ENCODE results near the gene PI4K2B.
"Not testable (repeated sequence)": the region's sequence is repeated elsewhere in the genome, so short reads cannot be mapped to it uniquely, and the experiment has no call there.

PI4K2B gene

GRCh38 chr4:25245181-25245580, 11.3 kb downstream of the PI4K2B start:
- no peak for DNase-seq

DNA sequence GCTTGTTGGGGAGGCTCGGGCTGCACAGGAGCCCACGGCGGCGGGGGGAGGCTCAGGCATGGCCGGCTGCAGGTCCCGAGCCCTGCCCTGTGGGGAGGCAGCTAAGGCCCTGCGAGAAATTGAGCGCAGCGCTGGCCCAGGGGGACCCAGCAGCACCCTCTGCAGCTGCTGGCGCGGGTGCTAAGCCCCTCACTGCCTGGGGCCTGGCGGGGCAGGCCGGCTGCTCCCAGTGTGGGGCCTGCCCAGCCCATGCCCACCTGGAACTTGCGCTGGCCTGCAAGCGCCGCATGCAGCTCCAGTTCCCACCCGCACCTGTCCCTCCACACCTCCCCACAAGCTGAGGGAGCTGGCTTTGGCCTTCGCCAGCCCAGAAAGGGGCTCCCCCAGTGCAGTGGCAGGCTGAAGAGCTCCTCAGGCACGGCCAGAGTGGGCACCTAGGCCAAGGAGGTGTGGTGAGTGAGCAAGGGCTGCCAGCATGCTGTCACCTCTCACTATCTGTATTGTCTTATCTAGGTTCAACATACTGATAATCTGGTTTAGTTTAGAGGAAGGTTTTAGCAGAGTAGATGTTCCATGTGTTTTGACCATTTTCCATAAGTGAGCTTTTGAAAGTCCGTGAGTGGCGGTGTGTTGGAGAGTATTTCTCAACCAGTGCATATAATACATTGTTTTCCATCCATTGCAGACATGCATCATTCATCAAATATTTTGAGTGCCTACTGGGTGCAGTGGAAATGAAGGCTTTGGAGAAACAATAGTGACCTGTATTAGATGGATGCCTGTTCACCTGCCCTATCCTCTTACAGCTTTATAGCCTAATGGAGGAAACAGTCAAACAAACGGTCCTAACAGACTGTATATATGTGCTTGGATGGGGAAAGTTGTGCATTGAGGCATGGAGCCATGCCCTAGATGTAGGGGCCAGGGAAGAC, 13.1 kb downstream of the PI4K2B start:
- no peak for DNase-seq

DNA sequence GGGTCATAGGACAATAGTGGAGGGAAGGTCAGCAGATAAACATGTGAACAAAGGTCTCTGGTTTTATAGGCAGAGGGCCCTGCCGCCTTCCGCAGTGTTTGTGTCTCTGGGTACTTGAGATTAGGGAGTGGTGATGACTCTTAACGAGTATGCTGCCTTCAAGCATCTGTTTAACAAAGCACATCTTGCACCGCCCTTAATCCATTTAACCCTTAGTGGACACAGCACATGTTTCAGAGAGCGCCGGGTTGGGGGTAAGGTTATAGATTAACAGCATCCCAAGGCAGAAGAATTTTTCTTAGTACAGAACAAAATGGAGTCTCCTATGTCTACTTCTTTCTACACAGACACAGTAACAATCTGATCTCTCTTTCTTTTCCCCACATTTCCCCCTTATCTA, 15.0 kb downstream of the PI4K2B start:
- not testable (repeated sequence) for DNase-seq

DNA sequence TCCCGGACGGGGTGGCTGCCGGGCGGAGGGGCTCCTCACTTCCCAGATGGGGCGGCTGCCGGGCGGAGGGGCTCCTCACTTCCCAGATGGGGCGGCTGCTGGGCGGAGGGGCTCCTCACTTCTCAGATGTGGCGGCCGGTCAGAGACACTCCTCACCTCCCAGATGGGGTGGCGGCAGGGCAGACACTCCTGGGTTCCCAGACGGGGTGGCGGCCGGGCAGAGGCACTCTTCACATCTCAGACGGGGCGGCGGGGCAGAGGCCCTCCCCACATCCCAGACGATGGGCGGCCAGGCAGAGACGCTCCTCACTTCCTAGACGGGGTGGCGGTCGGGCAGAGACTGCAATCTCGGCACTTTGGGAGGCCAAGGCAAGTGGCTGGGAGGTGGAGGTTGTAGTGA, 15.7 kb downstream of the PI4K2B start:
- DNase-seq, result not testable (repeated sequence)

DNA sequence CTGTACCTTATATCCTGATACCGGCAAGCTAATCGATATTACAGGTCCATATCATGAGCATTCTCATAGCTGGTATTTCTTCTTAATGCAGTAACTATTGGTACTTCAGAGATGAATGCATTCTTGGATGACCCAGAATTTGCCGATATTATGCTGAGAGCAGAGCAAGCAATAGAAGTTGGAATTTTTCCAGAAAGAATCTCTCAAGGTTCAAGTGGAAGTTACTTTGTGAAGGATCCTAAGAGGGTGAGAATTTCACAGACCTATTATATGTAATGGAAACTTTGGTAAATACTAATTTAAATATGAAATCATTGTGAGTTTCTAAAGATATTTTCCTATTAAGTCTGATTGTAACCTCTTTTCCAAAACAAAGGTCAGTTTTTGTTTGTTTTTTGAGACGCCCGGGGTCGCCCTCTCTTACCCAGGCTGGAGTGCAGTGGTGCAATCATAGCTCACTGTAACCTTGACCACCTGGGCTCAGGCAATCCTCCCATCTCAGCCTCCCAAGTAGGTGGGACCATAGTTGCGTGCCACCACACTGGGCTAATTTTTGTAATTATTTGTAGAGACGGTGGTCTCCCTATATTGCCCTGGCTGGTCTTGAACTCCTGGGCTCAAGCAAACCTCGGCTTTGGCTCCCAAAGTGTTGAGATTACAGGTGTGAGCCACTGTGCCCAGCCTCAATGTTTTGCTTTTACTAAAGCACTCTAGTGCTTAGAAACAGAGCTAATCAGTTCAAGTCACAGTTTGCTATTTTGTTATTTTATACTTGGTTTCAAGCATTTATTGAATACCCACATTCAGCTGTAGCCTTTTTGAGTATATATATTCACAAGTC, 18.6 kb downstream of the PI4K2B start:
- peak; percentile 27 for DNase-seq

- DNase-seq, result no peak
Measured at GRCh38 chr4:25253071-25253445, 19.2 kb downstream of the PI4K2B start.

DNA sequence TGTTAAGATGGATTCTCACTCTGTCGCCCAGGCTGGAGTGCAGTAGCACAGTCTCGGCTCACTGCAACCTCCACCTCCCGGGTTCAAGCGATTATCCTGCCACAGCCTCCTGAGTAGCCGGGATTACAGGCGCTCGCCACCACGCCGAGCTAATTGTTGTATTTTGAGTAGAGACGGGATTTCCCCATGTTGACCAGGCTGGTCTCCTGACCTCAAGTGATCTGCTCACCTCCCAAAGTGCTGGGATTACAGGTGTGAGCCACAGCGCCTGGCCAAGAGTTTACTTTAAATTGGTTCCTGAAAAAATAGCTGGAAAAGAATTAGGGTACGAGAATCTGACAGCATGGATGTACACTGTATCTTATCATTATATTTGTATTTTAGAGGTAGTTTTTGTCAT, 20.0 kb downstream of the PI4K2B start:
- DNase-seq, result not testable (repeated sequence)

DNA sequence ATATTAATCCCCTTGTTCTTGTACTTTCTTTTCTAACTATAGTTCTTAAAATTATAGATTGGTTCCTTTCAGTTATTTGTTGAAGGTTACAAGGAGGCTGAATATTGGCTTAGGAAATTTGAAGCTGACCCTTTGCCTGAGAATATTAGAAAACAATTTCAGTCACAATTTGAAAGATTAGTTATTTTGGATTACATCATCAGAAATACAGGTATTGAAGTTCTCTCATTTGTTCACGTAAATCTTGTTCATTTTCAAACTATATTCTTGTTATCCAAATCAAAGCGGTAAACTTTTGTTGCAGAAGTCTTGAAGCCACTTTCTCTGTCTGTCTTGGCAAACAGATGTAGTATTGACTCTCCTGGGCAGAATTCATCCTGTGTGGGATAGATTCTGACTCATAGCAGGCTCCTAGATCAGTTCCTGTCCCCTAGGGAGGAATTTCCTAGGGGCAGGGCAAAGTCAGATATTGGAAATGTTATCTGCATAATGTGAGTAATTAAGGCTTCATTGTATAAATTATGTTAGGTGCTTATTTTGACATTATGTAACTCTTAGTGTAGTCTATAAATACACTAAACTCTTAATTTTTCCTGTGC, 25.2 kb downstream of the PI4K2B start:
- DNase-seq, result no peak

DNA sequence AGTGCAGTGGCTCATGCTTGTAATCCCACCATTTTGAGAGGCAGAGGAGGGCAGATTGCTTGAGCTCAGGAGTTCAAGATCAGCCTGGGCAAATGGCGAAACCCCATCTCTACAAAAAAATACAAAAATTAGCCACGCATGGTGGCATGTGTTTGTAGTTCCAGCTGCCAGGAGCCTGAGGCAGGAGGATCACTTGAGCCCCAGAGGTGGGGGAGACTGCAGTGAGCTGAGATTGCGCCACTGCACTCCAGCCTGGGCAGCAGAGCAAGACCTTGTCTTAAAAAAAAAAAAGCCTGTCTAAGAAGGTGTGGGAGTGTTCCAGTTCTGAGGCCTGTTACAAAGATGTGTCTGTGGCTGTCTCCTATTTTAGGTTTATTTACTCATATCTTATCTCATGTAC, 38.0 kb downstream of the PI4K2B start:
- no peak for DNase-seq

GRCh38 chr4:25280210-25280609, 46.4 kb downstream of the PI4K2B start:
- no peak for DNase-seq

DNA sequence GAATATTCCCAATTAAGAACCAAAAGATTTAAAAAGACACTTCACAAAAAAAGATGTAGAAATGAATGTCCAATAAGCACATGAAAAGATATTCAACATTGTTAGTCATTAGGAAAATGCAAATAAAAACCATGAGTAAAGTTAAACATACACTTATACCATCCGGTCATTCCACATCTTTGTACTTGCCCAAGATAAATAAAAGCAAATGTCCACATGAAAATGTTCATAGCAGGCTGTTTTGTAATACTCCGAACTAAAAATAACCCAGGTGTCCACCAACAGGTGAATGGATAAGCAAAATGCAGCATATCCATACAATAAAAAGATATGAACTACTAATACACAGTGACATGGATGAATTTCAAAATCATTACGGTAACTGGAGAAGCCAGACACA, 50.1 kb downstream of the PI4K2B start:
- no peak for DNase-seq

DNA sequence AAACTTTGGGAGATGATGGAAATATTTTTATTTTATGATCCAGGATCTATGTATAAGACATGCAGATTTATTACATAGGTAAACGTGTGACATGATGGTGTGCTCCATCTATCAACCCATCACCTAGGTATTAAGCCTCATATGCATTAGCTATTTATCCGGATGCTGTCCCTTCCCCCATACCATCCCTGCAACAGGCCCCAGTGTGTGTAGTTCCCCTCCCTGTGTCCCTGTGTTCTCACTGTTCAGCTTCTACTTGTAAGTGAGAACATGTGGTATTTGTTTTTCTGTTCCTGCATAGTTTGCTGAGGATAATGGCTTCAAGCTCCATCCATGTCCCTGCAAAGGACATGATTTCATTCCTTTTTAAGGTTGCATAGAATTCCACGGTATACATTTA, 50.6 kb downstream of the PI4K2B start:
- DNase-seq, result no peak

DNA sequence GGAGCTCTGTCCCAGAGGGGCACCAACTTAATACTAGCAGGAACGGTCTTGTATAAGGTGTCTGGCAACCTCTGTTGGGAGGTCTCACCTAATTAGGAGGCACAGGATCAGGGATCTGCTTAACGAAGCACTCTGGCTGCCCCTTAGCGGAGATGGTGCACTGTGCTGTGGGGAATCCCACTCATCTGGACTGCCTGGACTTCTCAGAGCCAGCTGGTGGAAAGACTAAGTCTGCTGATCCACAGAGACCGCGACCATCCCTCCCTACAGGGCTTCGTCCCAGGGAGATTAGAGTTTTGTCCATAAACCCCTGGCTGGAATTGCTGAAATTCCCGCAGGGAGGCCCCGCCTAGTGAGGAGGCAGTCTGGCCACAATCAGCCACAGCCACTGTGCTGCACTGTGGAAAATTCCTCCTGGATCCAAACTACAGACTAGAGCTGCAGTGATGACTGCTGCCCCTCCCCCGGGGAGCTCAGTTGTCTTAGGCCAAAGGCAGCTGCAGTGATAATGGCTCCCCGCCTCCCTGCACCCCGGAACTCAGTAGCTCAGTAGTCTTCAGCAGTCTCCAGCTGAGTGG, 56.7 kb downstream of the PI4K2B start:
- DNase-seq, result no peak

DNA sequence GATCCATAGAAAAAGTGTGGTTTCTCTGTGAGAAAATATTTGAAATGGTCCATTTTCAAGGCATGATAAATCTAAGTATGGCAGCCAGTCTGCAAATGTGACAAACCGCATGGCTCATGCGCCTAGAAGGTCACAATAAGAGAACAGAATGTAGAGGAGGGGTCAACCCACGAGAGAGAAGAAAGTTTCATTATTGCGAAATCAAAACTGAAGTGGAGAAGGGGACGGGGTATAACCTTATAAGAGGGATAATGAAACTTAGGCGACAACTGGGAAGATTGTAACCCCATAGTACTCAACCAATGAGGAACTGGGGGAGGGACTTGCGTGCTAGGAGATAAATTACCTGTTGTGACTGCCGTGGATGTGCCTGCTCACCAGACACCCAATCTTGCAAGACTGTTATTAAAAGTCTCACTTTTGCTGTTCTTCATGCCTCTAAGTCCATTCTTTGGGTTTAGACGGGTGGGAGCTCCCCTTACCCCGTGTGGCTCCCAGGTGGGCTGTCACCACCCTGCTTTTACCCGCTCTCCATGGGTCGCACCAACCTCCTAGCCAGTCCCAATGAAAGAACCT, 57.4 kb downstream of the PI4K2B start:
- DNase-seq, result no peak

- DNase-seq, result no peak
Measured at GRCh38 chr4:25297528-25298242, 63.9 kb downstream of the PI4K2B start.

DNA sequence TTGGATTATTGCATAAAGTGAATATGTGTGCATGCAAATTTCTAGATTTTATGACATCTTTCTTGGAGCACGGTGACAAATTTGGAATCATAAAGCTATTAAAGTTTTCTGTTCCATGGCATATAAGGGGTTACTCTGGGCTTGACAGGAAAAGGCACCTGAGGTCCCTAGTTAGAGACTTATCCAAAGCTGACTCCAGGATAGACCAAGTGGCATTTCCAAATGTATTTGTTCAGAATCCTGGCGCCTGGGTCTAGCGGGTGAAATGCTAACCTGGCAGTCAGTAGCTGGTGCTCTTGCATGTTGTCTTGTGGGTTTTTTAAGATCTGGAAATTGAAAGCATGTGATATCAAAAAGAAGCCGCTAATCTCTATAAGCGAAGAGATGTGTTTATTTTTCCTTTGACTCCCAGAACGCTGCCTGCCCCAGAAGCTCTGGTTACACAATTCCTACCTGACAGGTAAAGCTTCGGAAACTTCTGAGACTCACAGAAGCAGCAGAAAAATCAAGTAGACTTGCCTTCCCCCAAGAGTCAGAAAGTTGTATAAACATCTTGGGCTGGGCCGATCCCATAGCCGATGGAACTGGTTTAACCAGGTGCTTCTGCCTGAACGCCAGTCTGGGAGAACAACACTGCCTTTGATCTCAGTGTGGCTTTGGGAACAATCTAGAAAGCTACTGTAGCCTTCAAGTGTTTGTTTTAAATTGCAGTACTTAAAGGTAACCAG, 65.8 kb downstream of the PI4K2B start:
- peak; percentile 60 for DNase-seq

DNA sequence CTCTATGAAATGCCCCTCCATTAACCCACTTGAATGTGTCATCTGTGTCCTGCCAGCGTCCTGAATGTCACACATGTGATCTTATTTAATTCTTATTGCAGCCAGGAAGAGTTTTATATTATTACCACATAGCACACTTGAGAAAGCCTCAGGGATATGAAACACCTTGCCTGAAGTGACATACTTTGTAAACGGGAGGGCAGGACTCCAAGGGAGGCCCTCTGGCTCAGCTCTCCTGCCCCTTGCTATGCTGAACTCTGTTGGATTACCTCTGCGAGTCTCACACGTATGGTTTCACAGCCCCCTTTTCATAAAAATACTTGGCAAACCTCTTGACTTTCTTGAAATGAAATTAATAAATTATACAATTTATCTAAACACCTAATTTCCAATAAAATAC, 67.6 kb downstream of the PI4K2B start:
- DNase-seq, result no peak

DNA sequence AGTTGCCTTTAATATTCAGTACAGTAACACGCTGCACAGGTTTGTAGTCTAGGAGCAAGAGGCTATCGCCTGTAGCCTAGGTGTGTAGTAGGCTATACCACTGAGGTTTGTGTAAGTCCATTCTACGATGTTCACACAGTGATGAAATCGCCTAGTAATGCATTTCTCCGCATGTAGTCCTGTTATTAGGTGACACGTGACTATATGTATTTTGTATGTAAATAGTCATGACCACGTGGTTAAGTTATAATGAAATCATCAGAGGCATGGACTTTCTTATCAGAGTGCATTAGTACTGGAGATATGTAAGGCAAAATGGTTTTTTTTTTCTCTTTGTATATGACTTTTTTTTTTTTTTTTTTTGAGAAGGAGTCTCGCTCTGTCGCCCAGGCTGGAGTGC, 68.8 kb downstream of the PI4K2B start:
- DNase-seq, result no peak

DNA sequence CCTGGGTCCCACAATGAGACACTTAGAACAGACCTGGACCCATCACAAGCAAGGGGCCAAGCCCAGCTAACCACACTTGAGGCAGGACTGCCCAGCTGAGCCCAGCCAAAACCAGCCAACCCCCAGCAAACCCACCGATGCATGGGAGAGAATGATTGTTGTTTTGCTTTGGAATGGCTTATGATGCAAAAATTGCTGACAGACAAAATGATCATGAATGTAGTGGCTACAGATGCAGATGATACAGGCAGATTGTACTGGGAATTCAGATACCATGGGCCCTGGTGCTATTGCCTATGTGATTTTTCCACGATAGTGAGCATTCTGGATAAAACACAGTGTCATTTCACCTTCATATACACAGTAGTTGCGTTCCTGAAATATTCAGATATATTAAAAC, 69.7 kb downstream of the PI4K2B start:
- no peak for DNase-seq

- no peak for DNase-seq
Measured at GRCh38 chr4:25306518-25307057, 72.8 kb downstream of the PI4K2B start.

DNA sequence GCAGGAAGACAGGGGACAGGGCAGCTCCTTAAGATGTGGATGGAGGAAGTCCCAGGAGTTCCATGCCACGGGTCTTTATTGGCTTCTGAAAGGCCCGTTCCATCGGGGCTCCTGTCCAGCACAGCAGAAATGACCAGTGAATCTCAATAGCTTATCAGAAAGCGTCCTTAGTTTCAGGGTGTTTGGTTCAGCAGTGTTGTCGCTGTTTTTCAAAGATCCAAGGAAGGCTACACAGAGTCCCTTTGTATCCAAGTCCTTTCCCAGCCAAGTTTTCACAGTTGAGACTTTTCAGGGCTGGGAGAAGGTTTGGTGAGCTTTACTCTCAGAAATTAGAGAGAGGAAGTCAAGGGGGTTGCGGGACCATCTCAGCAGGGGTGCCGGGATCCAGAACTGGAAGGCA, 73.8 kb downstream of the PI4K2B start:
- DNase-seq, result no peak
